Neural progenitor cell (in vitro differentiated cells): Measurements from ENCODE around the gene OTULIN. TPM values are rescaled to one million over a fixed set of nuclear protein-coding genes. Genes with fewer than 3 reads are reported as not detected.
A peak's percentile ranks its signal among the peaks of the same experiment; 100 is the strongest.

Experiments
- DNase-seq: peaks from one replicate; pipeline ENCODE4 v3.0.0-alpha.2; 2016; ENCODE audit warnings: low spot score
- H2AFZ ChIP-seq: fragments of 200-600 bp; sonication (generic); replicated peaks from 2 replicates; pipeline ENCODE4 v1.6.1; 2016; ENCODE audit warnings: antibody characterized with exemption
- H3F3A ChIP-seq: fragments of 200-600 bp; sonication (generic); 2 replicates; pipeline ENCODE4 v1.6.1; 2016; ENCODE audit warnings: antibody characterized with exemption, low read depth
- H3K27ac ChIP-seq: fragments of 200-600 bp; sonication (generic); 2 replicates; pipeline ENCODE4 v1.5.1; 2016; ENCODE audit warnings: mild to moderate bottlenecking
- H3K27me3 ChIP-seq: fragments of 200-600 bp; sonication (generic); 2 replicates; pipeline ENCODE4 v1.6.1; 2016; ENCODE audit warnings: mild to moderate bottlenecking, moderate library complexity
- H3K36me3 ChIP-seq: fragments of 200-600 bp; sonication (generic); 2 replicates; pipeline ENCODE4 v1.5.1; 2016
- H3K4me1 ChIP-seq: fragments of 200-600 bp; sonication (generic); 2 replicates; pipeline ENCODE4 v1.6.1; 2016; ENCODE audit warnings: mixed run types
- H3K4me2 ChIP-seq: fragments of 200-600 bp; sonication (generic); 2 replicates; pipeline ENCODE4 v1.6.1; 2016
- H3K4me3 ChIP-seq: fragments of 200-600 bp; sonication (generic); 2 replicates; pipeline ENCODE4 v1.5.1; 2016
- H3K79me2 ChIP-seq: fragments of 200-600 bp; sonication (generic); 2 replicates; pipeline ENCODE4 v1.6.1; 2016; ENCODE audit warnings: low read depth
- H3K9ac ChIP-seq: fragments of 200-600 bp; sonication (generic); 2 replicates; pipeline ENCODE4 v1.6.1; 2016
- H3K9me3 ChIP-seq: fragments of 200-600 bp; sonication (generic); 2 replicates; pipeline ENCODE4 v1.5.1; 2016; ENCODE audit warnings: low read depth
- H4K20me1 ChIP-seq: fragments of 200-600 bp; sonication (generic); 2 replicates; pipeline ENCODE4 v1.6.1; 2016; ENCODE audit warnings: low read depth
- H3K27ac Mint-ChIP-seq: 3 replicates; pipeline ENCODE4 v1.8.0; 2021; ENCODE audit warnings: mixed read lengths
- H3K27me3 Mint-ChIP-seq: 2 replicates; pipeline ENCODE4 v1.8.0; 2022; ENCODE audit warnings: low read depth, mild to moderate bottlenecking, inconsistent platforms, moderate library complexity, mixed read lengths; ENCODE audit not compliant: insufficient read depth
- H3K36me3 Mint-ChIP-seq: 3 replicates; pipeline ENCODE4 v1.8.0; 2021; ENCODE audit warnings: mixed read lengths
- H3K4me1 Mint-ChIP-seq: 3 replicates; pipeline ENCODE4 v1.8.0; 2021; ENCODE audit warnings: mixed read lengths
- H3K4me3 Mint-ChIP-seq: 3 replicates; pipeline ENCODE4 v1.8.0; 2021; ENCODE audit warnings: mild to moderate bottlenecking, moderate library complexity, mixed read lengths
- H3K9me3 Mint-ChIP-seq: 3 replicates; pipeline ENCODE4 v1.8.0; 2020; ENCODE audit warnings: mixed read lengths
- EZH2 ChIP-seq: fragments of 200-600 bp; sonication (generic); IDR thresholded peaks from 2 replicates; pipeline ENCODE4 v1.6.1; 2017; ENCODE audit warnings: antibody characterized with exemption, mild to moderate bottlenecking, moderate library complexity
- EZH2phosphoT487 ChIP-seq: fragments of 200-600 bp; sonication (generic); IDR thresholded peaks from 2 replicates; pipeline ENCODE4 v1.6.1; 2017; ENCODE audit warnings: antibody characterized with exemption
- total RNA-seq: library from RNA; depleted of rRNA; stranded (reverse); fragments of >200 nt; gene quantifications from 2 replicates; pipeline ENCODE4 v1.2.3, GENCODE V29; 2015; ENCODE audit warnings: low replicate concordance
- TF ChIP-seq, protein P1 (sequence below): fragments of 200-600 bp; sonication (generic); IDR thresholded peaks from 2 replicates; pipeline ENCODE4 v1.5.1; 2017; ENCODE audit warnings: antibody characterized with exemption, mild to moderate bottlenecking

The OTULIN gene
- total RNA-seq, 1 donor from 2014 or later = 23.1 TPM

DNA sequence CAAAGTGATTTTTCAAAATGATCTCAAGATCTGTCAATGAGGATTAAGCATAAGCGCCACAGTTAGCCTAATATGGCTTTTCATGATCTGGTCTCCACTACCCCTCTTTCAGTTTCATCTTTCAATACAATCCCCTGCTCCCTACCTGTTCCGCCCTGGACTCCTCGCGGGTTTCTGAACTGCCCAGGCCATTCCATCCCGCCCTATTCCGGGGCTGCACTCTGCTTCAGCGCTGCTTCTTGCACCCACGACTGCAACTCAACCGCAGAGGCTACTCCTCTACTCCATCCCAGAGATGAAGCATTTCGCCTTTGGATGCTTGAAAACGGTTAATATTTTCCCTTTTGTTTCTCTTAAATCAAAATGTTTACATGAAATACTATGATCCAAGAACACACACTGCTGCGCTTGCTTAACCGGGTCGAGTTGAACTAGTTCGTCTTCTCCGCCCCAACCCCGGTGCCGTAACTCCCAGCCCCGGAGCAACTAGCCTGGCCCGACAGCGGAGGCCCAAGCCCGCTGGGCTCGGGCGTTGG is 716 bp upstream of the OTULIN start:
- Histone ChIP-seq H2AFZ (peak overlapping the region; percentile 70), H3F3A (peaks cover 8% of the 10 kb centered on the region), H4K20me1 (peaks cover 31% of the 10 kb centered on the region), H3K4me2 (peak overlapping the region; percentile 89), H3K79me2 (peaks cover 48% of the 10 kb centered on the region), H3K9me3 (no peaks in the 10 kb centered on the region), H3K27ac (no peak overlapping the region), H3K4me3 (peak overlapping the region; percentile 75), H3K9ac (peak overlapping the region; percentile 11), H3K27me3 (peaks cover 16% of the 10 kb centered on the region), H3K4me1 (peaks cover 14% of the 10 kb centered on the region), H3K36me3 (no peaks in the 10 kb centered on the region)
- H3K27ac Mint-ChIP-seq = peak overlapping the region; percentile 13
- peaks cover 4% of the 10 kb centered on the region for H3K27me3 Mint-ChIP-seq
- H3K36me3 Mint-ChIP-seq = peaks cover 16% of the 10 kb centered on the region
- peak; percentile 33 for DNase-seq
- TF ChIP-seq EZH2 (no peak), EZH2phosphoT487 (no peak)
- TF ChIP-seq, protein P1, sequence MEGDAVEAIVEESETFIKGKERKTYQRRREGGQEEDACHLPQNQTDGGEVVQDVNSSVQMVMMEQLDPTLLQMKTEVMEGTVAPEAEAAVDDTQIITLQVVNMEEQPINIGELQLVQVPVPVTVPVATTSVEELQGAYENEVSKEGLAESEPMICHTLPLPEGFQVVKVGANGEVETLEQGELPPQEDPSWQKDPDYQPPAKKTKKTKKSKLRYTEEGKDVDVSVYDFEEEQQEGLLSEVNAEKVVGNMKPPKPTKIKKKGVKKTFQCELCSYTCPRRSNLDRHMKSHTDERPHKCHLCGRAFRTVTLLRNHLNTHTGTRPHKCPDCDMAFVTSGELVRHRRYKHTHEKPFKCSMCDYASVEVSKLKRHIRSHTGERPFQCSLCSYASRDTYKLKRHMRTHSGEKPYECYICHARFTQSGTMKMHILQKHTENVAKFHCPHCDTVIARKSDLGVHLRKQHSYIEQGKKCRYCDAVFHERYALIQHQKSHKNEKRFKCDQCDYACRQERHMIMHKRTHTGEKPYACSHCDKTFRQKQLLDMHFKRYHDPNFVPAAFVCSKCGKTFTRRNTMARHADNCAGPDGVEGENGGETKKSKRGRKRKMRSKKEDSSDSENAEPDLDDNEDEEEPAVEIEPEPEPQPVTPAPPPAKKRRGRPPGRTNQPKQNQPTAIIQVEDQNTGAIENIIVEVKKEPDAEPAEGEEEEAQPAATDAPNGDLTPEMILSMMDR = no peak
- peak overlapping the region; percentile 90 for H3K4me3 Mint-ChIP-seq
- peaks cover 32% of the 10 kb centered on the region for H3K4me1 Mint-ChIP-seq
- H3K9me3 Mint-ChIP-seq = no peaks in the 10 kb centered on the region

DNA sequence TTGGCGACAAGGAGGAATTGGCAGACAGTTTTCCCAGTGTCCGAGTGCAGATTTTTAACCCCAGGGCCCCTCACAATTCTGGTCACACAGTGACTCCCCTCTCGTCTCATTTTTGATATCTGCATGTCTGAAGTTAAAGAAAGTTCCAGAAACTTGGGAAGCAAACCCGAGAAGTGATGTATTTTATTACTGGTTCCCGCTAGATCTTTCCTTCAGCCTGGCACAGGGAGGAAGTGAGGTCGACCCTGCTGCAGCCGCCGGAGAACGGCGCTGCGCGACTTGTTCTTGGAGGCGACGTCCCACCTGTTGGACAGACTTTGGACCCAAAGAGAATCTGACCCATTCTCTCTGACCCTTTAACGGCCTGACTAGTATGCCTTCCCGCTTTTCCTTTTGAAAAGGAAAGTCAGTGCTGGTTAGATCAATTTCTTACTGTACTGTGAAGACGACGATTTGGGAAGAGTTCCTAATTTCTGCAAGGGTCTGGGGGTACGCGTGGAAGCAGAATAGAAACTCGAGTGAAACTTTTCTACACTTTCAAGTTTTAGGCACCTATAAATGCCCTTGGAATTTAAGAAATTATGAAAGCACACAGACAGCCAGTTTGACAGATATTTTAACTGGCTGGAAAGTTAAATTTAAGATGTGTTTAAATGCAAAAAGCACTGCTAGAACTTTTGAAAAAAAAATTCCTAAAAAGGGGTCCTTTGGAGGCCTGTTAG is 744 bp downstream of the OTULIN start:
- Histone ChIP-seq H3K27ac (no peak overlapping the region), H3F3A (peaks cover 8% of the 10 kb centered on the region), H4K20me1 (peaks cover 42% of the 10 kb centered on the region), H3K36me3 (no peaks in the 10 kb centered on the region), H3K79me2 (peaks cover 63% of the 10 kb centered on the region), H3K9ac (peak overlapping the region; percentile 35), H3K4me3 (peak overlapping the region; percentile 75), H3K4me2 (peak overlapping the region; percentile 89), H3K4me1 (peaks cover 14% of the 10 kb centered on the region), H3K27me3 (peaks cover 16% of the 10 kb centered on the region), H2AFZ (peak overlapping the region; percentile 80), H3K9me3 (no peaks in the 10 kb centered on the region)
- Mint-ChIP-seq H3K27me3 (peaks cover 4% of the 10 kb centered on the region), H3K9me3 (no peaks in the 10 kb centered on the region), H3K4me1 (peaks cover 32% of the 10 kb centered on the region), H3K4me3 (peak overlapping the region; percentile 97), H3K36me3 (peaks cover 16% of the 10 kb centered on the region), H3K27ac (peak overlapping the region; percentile 57)
- DNase-seq = peak; percentile 50
- TF ChIP-seq EZH2 (peak; percentile 49), EZH2phosphoT487 (peak; percentile 35)
- TF ChIP-seq, protein P1 = no peak

GRCh38 chr5:14665949-14666348 is 1.4 kb downstream of the OTULIN start:
- Histone ChIP-seq H3K9me3 (no peaks in the 10 kb centered on the region), H3K4me3 (peak overlapping the region; percentile 75), H3K27me3 (peaks cover 16% of the 10 kb centered on the region), H3K79me2 (peaks cover 70% of the 10 kb centered on the region), H3K4me1 (peaks cover 14% of the 10 kb centered on the region), H3K27ac (no peak overlapping the region), H3F3A (peaks cover 8% of the 10 kb centered on the region), H3K36me3 (no peaks in the 10 kb centered on the region), H3K4me2 (peak overlapping the region; percentile 89), H2AFZ (no peak overlapping the region), H4K20me1 (peaks cover 48% of the 10 kb centered on the region), H3K9ac (no peak overlapping the region)
- TF ChIP-seq EZH2phosphoT487 = no peak
- TF ChIP-seq, protein P1 = peak; percentile 24
- no peak overlapping the region for H3K27ac Mint-ChIP-seq
- peaks cover 4% of the 10 kb centered on the region for H3K27me3 Mint-ChIP-seq
- H3K4me3 Mint-ChIP-seq = peak overlapping the region; percentile 97
- H3K36me3 Mint-ChIP-seq = peaks cover 13% of the 10 kb centered on the region
- peaks cover 32% of the 10 kb centered on the region for H3K4me1 Mint-ChIP-seq
- no peaks in the 10 kb centered on the region for H3K9me3 Mint-ChIP-seq
- DNase-seq = peak; percentile 29
